ENCODE measurements around the gene MRGPRD.
A peak's percentile ranks its signal among the peaks of the same experiment; 100 is the strongest.

MRGPRD gene

DNA sequence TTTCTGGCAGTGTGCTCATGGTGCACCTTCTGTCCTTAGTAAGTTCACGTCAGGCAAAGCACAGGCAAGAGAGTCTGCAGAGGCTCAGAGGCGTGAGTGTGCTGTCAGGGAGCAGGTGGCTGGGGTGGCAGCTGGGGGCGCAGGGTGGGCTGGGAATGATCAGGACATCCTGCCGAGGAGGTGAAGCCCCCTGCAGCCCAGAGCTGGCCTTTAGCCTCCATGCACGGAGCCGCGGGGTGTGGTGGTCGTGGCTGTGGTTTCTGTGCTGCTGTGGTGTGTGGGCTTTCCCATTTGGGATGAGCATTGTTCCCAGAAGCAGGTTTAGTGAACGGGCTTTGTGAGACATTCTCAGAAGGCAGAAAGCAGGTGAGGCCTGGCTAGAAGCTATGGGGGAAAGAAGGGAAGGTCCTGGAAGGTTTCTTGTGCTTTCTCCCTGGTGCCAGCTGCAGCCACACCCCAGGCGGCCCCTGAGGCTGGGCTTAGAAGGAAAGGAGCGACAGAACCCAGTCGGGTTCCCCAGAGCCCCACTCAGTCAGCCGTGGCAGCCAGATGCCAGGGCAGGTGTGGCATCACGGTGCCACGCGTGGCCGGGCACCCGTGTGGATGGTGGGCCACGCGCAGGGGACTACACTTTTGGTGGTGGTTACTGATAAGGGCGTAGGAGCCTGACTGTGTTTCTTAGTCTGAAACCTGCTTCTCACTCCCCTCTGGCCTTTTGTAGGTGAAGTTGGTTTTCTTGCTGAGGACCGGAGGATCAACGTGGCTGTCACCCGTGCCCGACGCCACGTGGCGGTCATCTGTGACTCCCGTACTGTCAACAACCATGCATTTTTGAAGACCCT is 45.0 kb downstream of the MRGPRD start:
- Histone ChIP-seq H3K9me3 (replicated peaks in 1 of 2; ENCODE audit: control insufficient read depth in 2 of 2, insufficient read depth in 1 of 2, low read depth in 1 of 2, low read length in 2 of 2) (no peaks in the 10 kb centered on the region), H3K27me3 (ENCODE audit: control insufficient read depth in 3 of 3, insufficient read depth in 3 of 3, low read depth in 1 of 3, low read length in 3 of 3) (no peaks in the 10 kb centered on the region), H2BK120ac (ENCODE audit: low read depth, low read length) (no peak overlapping the region), H4K91ac (ENCODE audit: low read depth, low read length, poor library complexity) (no peak overlapping the region), H2BK5ac (ENCODE audit: low read length) (no peak overlapping the region), H3K18ac (ENCODE audit: low read length) (no peak overlapping the region), H2BK12ac (ENCODE audit: low read length) (no peak overlapping the region), H3K4me1 (ENCODE audit: control insufficient read depth in 2 of 2, insufficient read depth in 1 of 2, low read depth in 1 of 2, low read length in 2 of 2) (no peaks in the 10 kb centered on the region), H2AFZ (ENCODE audit: low read length) (no peak overlapping the region), H3K4me3 (ENCODE audit: low read length in 2 of 2) (no peak overlapping the region), H2AK5ac (ENCODE audit: low read depth, low read length) (no peak overlapping the region), H3K27ac (replicated peaks; ENCODE audit: low read length) (no peak overlapping the region), H3K9ac (ENCODE audit: low read depth, low read length, poor library complexity) (no peak overlapping the region), H3K14ac (ENCODE audit: low read length) (no peak overlapping the region), H3K79me1 (ENCODE audit: low read depth, low read length) (peaks cover 1% of the 10 kb centered on the region), H3K36me3 (replicated peaks in 1 of 2; ENCODE audit: control insufficient read depth in 2 of 2, insufficient read depth in 2 of 2, low read length in 2 of 2) (peaks cover 37 to 88% of the 10 kb centered on the region in 2 donors), H3K23ac (ENCODE audit: low read depth, low read length, poor library complexity) (no peak overlapping the region), H2BK15ac (ENCODE audit: low read length) (no peak overlapping the region), H3K4ac (ENCODE audit: low read length) (no peak overlapping the region), H4K8ac (ENCODE audit: low read depth, low read length) (no peak overlapping the region), H3K4me2 (ENCODE audit: insufficient read depth, low read length, poor library complexity, severe bottlenecking) (no peak overlapping the region)
- DNase-seq (ENCODE audit: low spot score): no peak
- WGBS, 2 donors (ENCODE audit: extremely low coverage in 2 of 2, insufficient read length in 2 of 2, insufficient replicate concordance in 1 of 2): no CpG with 5 or more reads among the region's 29 CpGs

DNA sequence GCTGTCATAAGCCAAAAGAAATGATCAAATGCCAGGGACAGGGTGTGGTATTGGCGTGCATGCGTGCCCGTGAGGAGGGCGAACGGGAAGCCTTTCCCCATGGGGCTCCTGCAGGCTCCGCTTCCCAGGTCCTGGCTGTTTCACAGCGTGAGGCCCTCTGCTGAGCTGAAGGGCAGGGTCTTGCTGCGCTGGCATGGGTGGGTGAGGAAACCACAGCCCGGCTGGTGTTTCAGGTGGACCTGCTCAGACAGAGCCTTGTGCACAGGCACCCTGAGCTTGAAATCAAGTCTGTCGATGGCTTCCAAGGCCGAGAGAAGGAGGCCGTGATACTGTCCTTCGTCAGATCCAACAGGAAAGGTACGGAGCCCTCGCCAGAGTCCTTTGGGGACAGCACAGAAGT is 45.7 kb downstream of the MRGPRD start:
- Histone ChIP-seq H2BK5ac (ENCODE audit: low read length) (no peak overlapping the region), H3K36me3 (replicated peaks in 1 of 2; ENCODE audit: control insufficient read depth in 2 of 2, insufficient read depth in 2 of 2, low read length in 2 of 2) (peaks cover 37 to 88% of the 10 kb centered on the region in 2 donors), H3K23ac (ENCODE audit: low read depth, low read length, poor library complexity) (no peak overlapping the region), H3K4me1 (ENCODE audit: control insufficient read depth in 2 of 2, insufficient read depth in 1 of 2, low read depth in 1 of 2, low read length in 2 of 2) (no peaks in the 10 kb centered on the region), H3K79me1 (ENCODE audit: low read depth, low read length) (peaks cover 1% of the 10 kb centered on the region), H3K9me3 (replicated peaks in 1 of 2; ENCODE audit: control insufficient read depth in 2 of 2, insufficient read depth in 1 of 2, low read depth in 1 of 2, low read length in 2 of 2) (no peaks in the 10 kb centered on the region), H2AK5ac (ENCODE audit: low read depth, low read length) (no peak overlapping the region), H2BK12ac (ENCODE audit: low read length) (no peak overlapping the region), H3K4me2 (ENCODE audit: insufficient read depth, low read length, poor library complexity, severe bottlenecking) (no peak overlapping the region), H3K18ac (ENCODE audit: low read length) (no peak overlapping the region), H4K8ac (ENCODE audit: low read depth, low read length) (no peak overlapping the region), H2BK120ac (ENCODE audit: low read depth, low read length) (no peak overlapping the region), H3K4me3 (ENCODE audit: low read length in 2 of 2) (no peak overlapping the region), H2BK15ac (ENCODE audit: low read length) (no peak overlapping the region), H3K4ac (ENCODE audit: low read length) (no peak overlapping the region), H3K9ac (ENCODE audit: low read depth, low read length, poor library complexity) (no peak overlapping the region), H3K27ac (replicated peaks; ENCODE audit: low read length) (no peak overlapping the region), H3K14ac (ENCODE audit: low read length) (no peak overlapping the region), H3K27me3 (ENCODE audit: control insufficient read depth in 3 of 3, insufficient read depth in 3 of 3, low read depth in 1 of 3, low read length in 3 of 3) (no peaks in the 10 kb centered on the region), H2AFZ (ENCODE audit: low read length) (no peak overlapping the region), H4K91ac (ENCODE audit: low read depth, low read length, poor library complexity) (no peak overlapping the region)
- DNase-seq (ENCODE audit: low spot score): no peak
- WGBS, 2 donors (ENCODE audit: extremely low coverage in 2 of 2, insufficient read length in 2 of 2, insufficient replicate concordance in 1 of 2): no CpG with 5 or more reads among the region's 15 CpGs

DNA sequence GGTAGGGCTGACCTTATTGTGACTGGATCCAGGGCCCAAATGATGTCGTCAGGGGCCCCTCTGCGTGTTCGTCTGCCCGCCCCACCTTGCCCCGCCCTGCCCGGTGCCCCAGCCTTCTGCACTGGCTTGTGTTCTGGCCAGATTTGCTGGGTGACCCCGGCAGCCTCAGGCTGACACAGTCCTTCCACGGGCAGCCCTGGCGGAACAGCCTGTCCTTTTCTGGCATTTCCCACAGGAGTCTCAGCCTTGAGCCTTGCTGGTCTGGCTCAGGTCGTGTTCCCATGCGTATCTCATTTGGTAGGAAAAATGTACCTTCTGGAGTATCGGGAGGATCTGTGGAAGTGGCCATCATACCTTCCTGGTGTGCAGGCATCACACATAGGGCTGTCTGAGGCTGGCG is 46.1 kb downstream of the MRGPRD start:
- H3K18ac ChIP-seq (ENCODE audit: low read length): no peak overlapping the region
- no peak overlapping the region for H2AK5ac ChIP-seq (ENCODE audit: low read depth, low read length)
- H3K4ac ChIP-seq (ENCODE audit: low read length): no peak overlapping the region
- H3K27ac ChIP-seq (replicated peaks; ENCODE audit: low read length): no peak overlapping the region
- no peaks in the 10 kb centered on the region for H3K9me3 ChIP-seq (replicated peaks in 1 of 2; ENCODE audit: control insufficient read depth in 2 of 2, insufficient read depth in 1 of 2, low read depth in 1 of 2, low read length in 2 of 2)
- H3K4me1 ChIP-seq (ENCODE audit: control insufficient read depth in 2 of 2, insufficient read depth in 1 of 2, low read depth in 1 of 2, low read length in 2 of 2): no peaks in the 10 kb centered on the region
- no peak overlapping the region for H3K14ac ChIP-seq (ENCODE audit: low read length)
- no peak overlapping the region for H3K4me3 ChIP-seq (ENCODE audit: low read length in 2 of 2)
- no peak overlapping the region for H4K8ac ChIP-seq (ENCODE audit: low read depth, low read length)
- H2BK120ac ChIP-seq (ENCODE audit: low read depth, low read length): no peak overlapping the region
- no peak overlapping the region for H2BK15ac ChIP-seq (ENCODE audit: low read length)
- no peak overlapping the region for H2AFZ ChIP-seq (ENCODE audit: low read length)
- H3K36me3 ChIP-seq (replicated peaks in 1 of 2; ENCODE audit: control insufficient read depth in 2 of 2, insufficient read depth in 2 of 2, low read length in 2 of 2): peaks cover 37 to 88% of the 10 kb centered on the region in 2 donors
- DNase-seq (ENCODE audit: low spot score): no peak
- H3K23ac ChIP-seq (ENCODE audit: low read depth, low read length, poor library complexity): no peak overlapping the region
- no CpG with 5 or more reads among the region's 13 CpGs for WGBS, 2 donors (ENCODE audit: extremely low coverage in 2 of 2, insufficient read length in 2 of 2, insufficient replicate concordance in 1 of 2)
- no peak overlapping the region for H4K91ac ChIP-seq (ENCODE audit: low read depth, low read length, poor library complexity)
- peak overlapping the region; percentile 48 for H2BK5ac ChIP-seq (ENCODE audit: low read length)
- H3K9ac ChIP-seq (ENCODE audit: low read depth, low read length, poor library complexity): peak overlapping the region; percentile 37
- no peak overlapping the region for H2BK12ac ChIP-seq (ENCODE audit: low read length)
- no peak overlapping the region for H3K4me2 ChIP-seq (ENCODE audit: insufficient read depth, low read length, poor library complexity, severe bottlenecking)
- H3K27me3 ChIP-seq (ENCODE audit: control insufficient read depth in 3 of 3, insufficient read depth in 3 of 3, low read depth in 1 of 3, low read length in 3 of 3): no peaks in the 10 kb centered on the region
- H3K79me1 ChIP-seq (ENCODE audit: low read depth, low read length): peaks cover 1% of the 10 kb centered on the region

DNA sequence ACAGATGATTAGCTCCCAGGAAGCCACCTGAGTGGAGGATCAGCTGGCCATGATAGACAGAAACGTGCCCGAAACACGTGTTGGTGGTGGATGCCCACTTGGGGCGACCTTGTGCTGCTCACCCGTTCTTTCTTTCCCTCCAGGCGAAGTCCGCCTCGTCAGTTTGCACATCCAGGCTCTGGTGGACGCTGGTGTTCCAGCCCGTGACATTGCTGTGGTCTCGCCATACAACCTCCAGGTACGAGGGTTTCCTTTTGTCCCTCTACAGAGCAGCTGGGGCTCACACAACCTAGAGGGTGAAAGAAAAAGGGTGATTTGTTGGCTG is 46.5 kb downstream of the MRGPRD start:
- Histone ChIP-seq H3K4me2 (ENCODE audit: insufficient read depth, low read length, poor library complexity, severe bottlenecking) (no peak overlapping the region), H4K91ac (ENCODE audit: low read depth, low read length, poor library complexity) (no peak overlapping the region), H3K9me3 (replicated peaks in 1 of 2; ENCODE audit: control insufficient read depth in 2 of 2, insufficient read depth in 1 of 2, low read depth in 1 of 2, low read length in 2 of 2) (no peaks in the 10 kb centered on the region), H3K23ac (ENCODE audit: low read depth, low read length, poor library complexity) (no peak overlapping the region), H2BK5ac (ENCODE audit: low read length) (peak overlapping the region; percentile 48), H3K9ac (ENCODE audit: low read depth, low read length, poor library complexity) (peak overlapping the region; percentile 37), H3K27me3 (ENCODE audit: control insufficient read depth in 3 of 3, insufficient read depth in 3 of 3, low read depth in 1 of 3, low read length in 3 of 3) (no peaks in the 10 kb centered on the region), H3K14ac (ENCODE audit: low read length) (no peak overlapping the region), H3K27ac (replicated peaks; ENCODE audit: low read length) (no peak overlapping the region), H2BK12ac (ENCODE audit: low read length) (no peak overlapping the region), H3K18ac (ENCODE audit: low read length) (no peak overlapping the region), H3K4me1 (ENCODE audit: control insufficient read depth in 2 of 2, insufficient read depth in 1 of 2, low read depth in 1 of 2, low read length in 2 of 2) (no peaks in the 10 kb centered on the region), H2BK15ac (ENCODE audit: low read length) (no peak overlapping the region), H3K4ac (ENCODE audit: low read length) (no peak overlapping the region), H3K36me3 (replicated peaks in 1 of 2; ENCODE audit: control insufficient read depth in 2 of 2, insufficient read depth in 2 of 2, low read length in 2 of 2) (peaks cover 40 to 88% of the 10 kb centered on the region in 2 donors), H3K4me3 (ENCODE audit: low read length in 2 of 2) (no peak overlapping the region), H2AK5ac (ENCODE audit: low read depth, low read length) (peak overlapping the region; percentile 18), H2BK120ac (ENCODE audit: low read depth, low read length) (peak overlapping the region; percentile 54), H3K79me1 (ENCODE audit: low read depth, low read length) (peaks cover 1% of the 10 kb centered on the region), H2AFZ (ENCODE audit: low read length) (no peak overlapping the region), H4K8ac (ENCODE audit: low read depth, low read length) (no peak overlapping the region)
- WGBS, 2 donors (ENCODE audit: extremely low coverage in 2 of 2, insufficient read length in 2 of 2, insufficient replicate concordance in 1 of 2): no CpG with 5 or more reads among the region's 12 CpGs
- DNase-seq (ENCODE audit: low spot score): no peak
